HepG2 (cell line): Measurements from ENCODE around the gene NOSIP. TPM values are rescaled to one million over a fixed set of nuclear protein-coding genes. Genes with fewer than 3 reads are reported as not detected.

ENCODE experiments used
- ATAC-seq: fragments of 200-7000 bp; cut with Tn5 transposase; 3 replicates; pipeline ENCODE4 v1.9.1; 2020; ENCODE audit warnings: mild to moderate bottlenecking, moderate library complexity
- BruUV-seq: library from RNA; stranded (reverse); fragments of 400-500 nt; replicated peaks from 2 replicates; lab custom pipeline; 2021; lab: Mats Ljungman, UMichigan
- CTCF ChIA-PET: fragments of 300-600 bp; formaldehyde crosslinking; extraction: SDS; loops from one replicate; lab custom pipeline; 2021; ENCODE audit warnings: low total read pairs, inconsistent platforms, low intra/inter-chr PET ratio; lab: Yijun Ruan, JAX
- POLR2A ChIA-PET: fragments of 350-600 bp; sonication (Branson Sonifier 250); formaldehyde crosslinking; loops from one replicate; lab custom pipeline; 2020; ENCODE audit warnings: antibody characterized with exemption, inconsistent platforms; lab: Yijun Ruan, JAX
- DNase-seq: peaks from one replicate; pipeline ENCODE4 v3.0.0-alpha.2; 2015; ENCODE audit warnings: low spot score
- FAIRE-seq: peaks from 3 replicates; lab custom pipeline; 2011; peaks lifted over from hg19 to GRCh38; lab: Jason Lieb, UNC
- H2AFZ ChIP-seq: one replicate; pipeline ENCODE4 v1.6.1; 2011; ENCODE audit warnings: low read length, inconsistent platforms
- H3K27ac ChIP-seq: fragments of 300-600 bp; 3 replicates; pipeline ENCODE4 v1.8.0; 2011; ENCODE audit warnings: mixed run types, mild to moderate bottlenecking, mixed read lengths, low read length, inconsistent platforms; ENCODE audit not compliant: insufficient read depth; ENCODE audit errors: extremely low read length
- H3K27me3 ChIP-seq, 2 experiments: fragments of 200-600 bp in 1 of 2; 2 replicates in 1 of 2; 3 replicates in 1 of 2; pipeline versions ENCODE4 v1.6.0 to v1.8.0; 2011; ENCODE audit warnings: low read length in 2 of 2, mild to moderate bottlenecking in 2 of 2, moderate library complexity in 2 of 2, inconsistent platforms in 1 of 2; ENCODE audit not compliant: insufficient read depth in 2 of 2, control insufficient read depth in 1 of 2
- H3K36me3 ChIP-seq, 2 experiments: fragments of 200-600 bp in 1 of 2; replicated peaks in 1 of 2; 2 replicates in 1 of 2; 3 replicates in 1 of 2; pipeline versions ENCODE4 v1.5.1 to v1.8.0; 2011; ENCODE audit warnings: low read length in 2 of 2, inconsistent platforms in 1 of 2; ENCODE audit not compliant: insufficient read depth in 2 of 2, control insufficient read depth in 1 of 2
- H3K4me1 ChIP-seq: 2 replicates; pipeline ENCODE4 v1.5.1; 2012; ENCODE audit warnings: low read length, inconsistent platforms; ENCODE audit not compliant: insufficient read depth
- H3K4me2 ChIP-seq: 2 replicates; pipeline ENCODE4 v1.6.0; 2011; ENCODE audit warnings: low read depth, low read length, inconsistent platforms
- H3K4me3 ChIP-seq, 3 experiments: fragments of 200-600 bp in 1 of 3; sonication (generic), shearing (Covaris generic) in 1 of 3; replicated peaks in 1 of 3; 2 replicates each; pipeline ENCODE4 v1.5.1; 2011 to 2016; ENCODE audit warnings: low read length in 3 of 3, inconsistent platforms in 2 of 3, low read depth in 2 of 3, mild to moderate bottlenecking in 2 of 3, control low read depth in 1 of 3, mixed read lengths in 1 of 3; ENCODE audit not compliant: insufficient read depth in 1 of 3
- H3K79me2 ChIP-seq: one replicate; pipeline ENCODE4 v1.6.1; 2011; ENCODE audit warnings: low read length, inconsistent platforms; ENCODE audit not compliant: insufficient read depth
- H3K9ac ChIP-seq: 2 replicates; pipeline ENCODE4 v1.6.0; 2011; ENCODE audit warnings: mild to moderate bottlenecking, low read depth, low read length, inconsistent platforms; ENCODE audit not compliant: insufficient read depth
- H3K9me3 ChIP-seq: 2 replicates; pipeline ENCODE4 v1.5.1; 2012; ENCODE audit warnings: mild to moderate bottlenecking, low read length
- H4K20me1 ChIP-seq: 2 replicates; pipeline ENCODE4 v1.6.0; 2011; ENCODE audit warnings: inconsistent platforms, mild to moderate bottlenecking, low read length, moderate library complexity; ENCODE audit not compliant: insufficient read depth
- CCAR2 ChIP-seq: fragments of 200-400 bp; formaldehyde crosslinking; optimal IDR thresholded peaks from 2 replicates; pipeline ENCODE3; 2018; ENCODE audit warnings: low read depth, mild to moderate bottlenecking, low read length, moderate library complexity
- FIP1L1 ChIP-seq: fragments of 200-400 bp; formaldehyde crosslinking; IDR thresholded peaks from 2 replicates; pipeline ENCODE4 v1.6.1; 2018; ENCODE audit warnings: low read depth, mild to moderate bottlenecking, low read length, moderate library complexity, borderline replicate concordance; ENCODE audit not compliant: insufficient read depth
- ISX ChIP-seq: sonication (generic); formaldehyde crosslinking; conservative IDR thresholded peaks from 2 replicates; pipeline ENCODE4 v1.5.0; 2020; ENCODE audit warnings: missing genetic modification reagents
- MATR3 ChIP-seq: sonication (generic); formaldehyde crosslinking; IDR thresholded peaks from 2 replicates; pipeline ENCODE4 v1.4.0; 2020; ENCODE audit warnings: missing genetic modification reagents
- NAIF1 ChIP-seq: sonication (generic); formaldehyde crosslinking; IDR thresholded peaks from 2 replicates; pipeline ENCODE4 v1.5.0; 2020; ENCODE audit warnings: mild to moderate bottlenecking, missing genetic modification reagents, borderline replicate concordance
- ONECUT2 ChIP-seq: sonication (generic); formaldehyde crosslinking; IDR thresholded peaks from 2 replicates; pipeline ENCODE4 v1.4.0; 2020; ENCODE audit warnings: missing genetic modification reagents
- RELA ChIP-seq: sonication (generic); formaldehyde crosslinking; IDR thresholded peaks from 2 replicates; pipeline ENCODE4 v1.4.0; 2020; ENCODE audit warnings: missing genetic modification reagents
- SATB2 ChIP-seq: sonication (generic); formaldehyde crosslinking; IDR thresholded peaks from 2 replicates; pipeline ENCODE4 v1.5.0; 2020; ENCODE audit warnings: missing genetic modification reagents
- SCMH1 ChIP-seq: sonication (generic); formaldehyde crosslinking; IDR thresholded peaks from 2 replicates; pipeline ENCODE4 v1.9.0; 2021; ENCODE audit warnings: missing genetic modification reagents, mild to moderate bottlenecking, borderline replicate concordance
- SIN3B ChIP-seq: fragments of 150-350 bp; IDR thresholded peaks from 2 replicates; pipeline ENCODE4 v1.6.1; 2014; ENCODE audit warnings: low read length
- SP1 ChIP-seq, 2 experiments: fragments of 450-650 bp in 1 of 2; sonication (generic) in 1 of 2; formaldehyde crosslinking in 1 of 2; IDR thresholded peaks; 2 replicates each; pipeline versions ENCODE4 v1.4.0 to v1.6.1; 2016 to 2020; ENCODE audit warnings: missing genetic modification reagents in 1 of 2
- ZNF20 ChIP-seq: sonication (generic); formaldehyde crosslinking; IDR thresholded peaks from 2 replicates; pipeline ENCODE4 v1.4.0; 2020; ENCODE audit warnings: mild to moderate bottlenecking, moderate library complexity, missing genetic modification reagents
- ZNF292 ChIP-seq: sonication (generic); formaldehyde crosslinking; IDR thresholded peaks from 2 replicates; pipeline ENCODE4 v1.8.1; 2022; ENCODE audit warnings: mild to moderate bottlenecking, low read depth, missing genetic modification reagents, borderline replicate concordance
- ZNF354B ChIP-seq: sonication (generic); formaldehyde crosslinking; IDR thresholded peaks from 2 replicates; pipeline ENCODE4 v1.8.0; 2022; ENCODE audit warnings: mild to moderate bottlenecking, missing genetic modification reagents
- ZNF615 ChIP-seq: sonication (generic); formaldehyde crosslinking; IDR thresholded peaks from 2 replicates; pipeline ENCODE4 v1.5.0; 2020; ENCODE audit warnings: mild to moderate bottlenecking, missing genetic modification reagents, borderline replicate concordance
- ZNF776 ChIP-seq: sonication (generic); formaldehyde crosslinking; IDR thresholded peaks from 2 replicates; pipeline ENCODE4 v1.4.0; 2020; ENCODE audit warnings: mild to moderate bottlenecking, missing genetic modification reagents
- WGBS: methylation state at CpG from one replicate; pipeline ENCODE4 v1.1.6; 2017; ENCODE audit warnings: low lambda C conversion rate; 5-methylcytosine and 5-hydroxymethylcytosine counted together
- in situ Hi-C: cut with HindIII; loops from 2 replicates; pipeline ENCODE4 v1.10.0; 2017; ENCODE audit warnings: low pct_unique_long_range_greater_than_20kb; ENCODE audit not compliant: extremely low pct_ligation_motif_present
- intact Hi-C: fragments of 100-400 bp; cut with micrococcal nuclease; formaldehyde crosslinking; loops from one replicate; pipeline ENCODE4 v1.10.0; 2022; ENCODE audit not compliant: unreplicated experiment
- polyA plus RNA-seq, 8 experiments: library from polyadenylated mRNA; depleted of rRNA in 3 of 8; stranded (reverse) in 7 of 8; unstranded in 1 of 8; fragments of >200 nt; fragmentation: Illumina TruSeq in 4 of 8; extraction: Trizol in 4 of 8; gene quantifications; 2 replicates each; pipeline versions ENCODE4 v1.2.1 to v1.2.3, GENCODE V29; 2011 to 2016; ENCODE audit warnings: low read depth in 4 of 8, missing spikeins in 1 of 8, mixed read lengths in 1 of 8; ENCODE audit not compliant: insufficient read depth in 1 of 8
- total RNA-seq, 5 experiments: library from RNA; depleted of rRNA; stranded (reverse); fragments of >200 nt; fragmentation: Illumina TruSeq; extraction: Trizol; gene quantifications; 2 replicates each; pipeline ENCODE4 v1.2.3, GENCODE V29; 2016; ENCODE audit warnings: low read depth in 1 of 5
- TF ChIP-seq, protein P1 (sequence below): sonication (generic); formaldehyde crosslinking; IDR thresholded peaks from 2 replicates; pipeline ENCODE4 v1.8.0; 2022; ENCODE audit warnings: low read depth, missing genetic modification reagents
- TF ChIP-seq, protein P2 (sequence below), 2 experiments: sonication (generic) in 1 of 2; formaldehyde crosslinking in 1 of 2; IDR thresholded peaks; 2 replicates each; pipeline versions ENCODE4 v1.4.0 to v1.6.1; 2018 to 2020; ENCODE audit warnings: missing genetic modification reagents in 2 of 2, borderline replicate concordance in 1 of 2, low read depth in 1 of 2, mild to moderate bottlenecking in 1 of 2, missing biosample characterization in 1 of 2
- TF ChIP-seq, protein P3 (sequence below): IDR thresholded peaks from 2 replicates; pipeline ENCODE4 v1.6.1; 2016; ENCODE audit warnings: missing compliant biosample characterization, missing genetic modification reagents, borderline replicate concordance

NOSIP gene
- total and polyA plus RNA-seq, 2 of the 13 experiments (the other 11 are each of a cell fraction or from before 2014, with no cell fraction given), result 54.3 to 78.0 TPM

DNA sequence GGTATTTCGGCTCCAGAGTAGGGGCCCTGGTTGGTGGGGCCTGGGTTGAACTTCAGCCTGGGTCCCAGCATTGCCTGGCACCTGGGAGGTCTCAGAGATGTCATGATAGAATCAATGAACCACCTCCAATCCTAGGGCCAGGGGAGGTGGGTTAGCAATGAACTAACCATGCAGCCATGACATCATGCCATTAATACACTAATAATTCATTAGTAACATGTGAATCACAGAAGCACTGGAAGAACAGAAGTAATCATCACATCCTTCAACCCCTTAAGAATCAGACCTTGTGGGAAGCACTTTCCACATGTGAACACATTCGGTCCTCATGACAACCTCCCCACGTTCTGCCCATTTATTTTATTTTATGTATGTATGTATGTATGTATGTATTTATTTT is 6.9 kb downstream of the NOSIP start:
- H3K9ac ChIP-seq, result no peak overlapping the region
- BruUV-seq, result no TSS peak
- intact Hi-C loops, result no loop called here
- ChIA-PET CTCF (no interaction called here), POLR2A (interaction anchor here (0.7 kb wide), 1 partner anchor 84 kb away, joined by 4 read pairs; no protein-coding TSS in a partner anchor)
- 0 out of 2 replicates have a peak, but pooled peaks cover 4% of the 10 kb centered on the region for H4K20me1 ChIP-seq
- TF ChIP-seq, protein P1, sequence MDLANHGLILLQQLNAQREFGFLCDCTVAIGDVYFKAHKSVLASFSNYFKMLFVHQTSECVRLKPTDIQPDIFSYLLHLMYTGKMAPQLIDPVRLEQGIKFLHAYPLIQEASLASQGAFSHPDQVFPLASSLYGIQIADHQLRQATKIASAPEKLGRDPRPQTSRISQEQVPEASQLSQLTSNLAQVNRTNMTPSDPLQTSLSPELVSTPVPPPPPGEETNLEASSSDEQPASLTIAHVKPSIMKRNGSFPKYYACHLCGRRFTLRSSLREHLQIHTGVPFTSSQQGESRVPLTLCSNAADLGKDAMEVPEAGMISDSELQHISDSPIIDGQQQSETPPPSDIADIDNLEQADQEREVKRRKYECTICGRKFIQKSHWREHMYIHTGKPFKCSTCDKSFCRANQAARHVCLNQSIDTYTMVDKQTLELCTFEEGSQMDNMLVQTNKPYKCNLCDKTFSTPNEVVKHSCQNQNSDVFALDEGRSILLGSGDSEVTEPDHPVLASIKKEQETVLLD (CRISPR knock-in tag), result no peak
- TF ChIP-seq ZNF615, result no peak
- TF ChIP-seq FIP1L1, result no peak
- TF ChIP-seq ISX (CRISPR knock-in tag), result no peak
- TF ChIP-seq NAIF1 (CRISPR knock-in tag), result no peak
- no peak for TF ChIP-seq SATB2 (CRISPR knock-in tag)
- TF ChIP-seq MATR3 (CRISPR knock-in tag), result no peak
- no peak for TF ChIP-seq ONECUT2
- TF ChIP-seq, protein P2, sequence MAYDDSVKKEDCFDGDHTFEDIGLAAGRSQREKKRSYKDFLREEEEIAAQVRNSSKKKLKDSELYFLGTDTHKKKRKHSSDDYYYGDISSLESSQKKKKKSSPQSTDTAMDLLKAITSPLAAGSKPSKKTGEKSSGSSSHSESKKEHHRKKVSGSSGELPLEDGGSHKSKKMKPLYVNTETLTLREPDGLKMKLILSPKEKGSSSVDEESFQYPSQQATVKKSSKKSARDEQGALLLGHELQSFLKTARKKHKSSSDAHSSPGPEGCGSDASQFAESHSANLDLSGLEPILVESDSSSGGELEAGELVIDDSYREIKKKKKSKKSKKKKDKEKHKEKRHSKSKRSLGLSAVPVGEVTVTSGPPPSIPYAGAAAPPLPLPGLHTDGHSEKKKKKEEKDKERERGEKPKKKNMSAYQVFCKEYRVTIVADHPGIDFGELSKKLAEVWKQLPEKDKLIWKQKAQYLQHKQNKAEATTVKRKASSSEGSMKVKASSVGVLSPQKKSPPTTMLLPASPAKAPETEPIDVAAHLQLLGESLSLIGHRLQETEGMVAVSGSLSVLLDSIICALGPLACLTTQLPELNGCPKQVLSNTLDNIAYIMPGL (CRISPR knock-in tag; IDR thresholded peaks at IDR 0.05; ENCODE audit: borderline replicate concordance in 1 of 2, low read depth in 1 of 2), result no peak
- TF ChIP-seq SIN3B, result no peak
- TF ChIP-seq ZNF776 (CRISPR knock-in tag), result no peak
- no peak for TF ChIP-seq ZNF292 (CRISPR knock-in tag)
- TF ChIP-seq CCAR2, result no peak
- TF ChIP-seq, protein P3, sequence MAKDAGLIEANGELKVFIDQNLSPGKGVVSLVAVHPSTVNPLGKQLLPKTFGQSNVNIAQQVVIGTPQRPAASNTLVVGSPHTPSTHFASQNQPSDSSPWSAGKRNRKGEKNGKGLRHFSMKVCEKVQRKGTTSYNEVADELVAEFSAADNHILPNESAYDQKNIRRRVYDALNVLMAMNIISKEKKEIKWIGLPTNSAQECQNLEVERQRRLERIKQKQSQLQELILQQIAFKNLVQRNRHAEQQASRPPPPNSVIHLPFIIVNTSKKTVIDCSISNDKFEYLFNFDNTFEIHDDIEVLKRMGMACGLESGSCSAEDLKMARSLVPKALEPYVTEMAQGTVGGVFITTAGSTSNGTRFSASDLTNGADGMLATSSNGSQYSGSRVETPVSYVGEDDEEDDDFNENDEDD (CRISPR knock-in tag), result no peak
- TF ChIP-seq SP1 (IDR thresholded peaks at IDR 0.05), result no peak
- no peak for TF ChIP-seq SP1 (CRISPR knock-in tag; IDR thresholded peaks at IDR 0.05)
- no peak for TF ChIP-seq ZNF20 (CRISPR knock-in tag)
- no peak for TF ChIP-seq ZNF354B (CRISPR knock-in tag)
- TF ChIP-seq RELA (CRISPR knock-in tag), result no peak
- TF ChIP-seq SCMH1, result no peak
- TF ChIP-seq, all 625 proteins: peak for 0
- Histone ChIP-seq H3K9me3 (no peaks in the 10 kb centered on the region), H3K27ac (no peak overlapping the region), H3K36me3 (peaks cover 3 to 19% of the 10 kb centered on the region in 2 experiments; a peak in 2 of 5 replicates), H2AFZ (no peak overlapping the region), H3K4me2 (no peak overlapping the region), H3K27me3 (no peaks in the 10 kb centered on the region), H3K4me3 (no peak overlapping the region), H3K79me2 (peaks cover 36% of the 10 kb centered on the region), H3K4me1 (peaks cover 25% of the 10 kb centered on the region)
- no peak for ATAC-seq
- FAIRE-seq, result no peak
- DNase-seq, result no peak
- in situ Hi-C loops, result loop anchor here (5.0 kb wide), 1 partner anchor 76 kb away; the partner anchor contains the start of gene RPS11
- 91% methylated on average over 2 of the region's 3 CpGs for WGBS
